Measurements from ENCODE around the gene LIMS1. TPM values are rescaled to one million over a fixed set of nuclear protein-coding genes. Genes with fewer than 3 reads are reported as not detected.
"Not testable (repeated sequence)": the region's sequence is repeated elsewhere in the genome, so short reads cannot be mapped to it uniquely, and the experiment has no call there.

Gene LIMS1
- total RNA-seq, 1 donor from 2014 or later: 494 TPM

DNA sequence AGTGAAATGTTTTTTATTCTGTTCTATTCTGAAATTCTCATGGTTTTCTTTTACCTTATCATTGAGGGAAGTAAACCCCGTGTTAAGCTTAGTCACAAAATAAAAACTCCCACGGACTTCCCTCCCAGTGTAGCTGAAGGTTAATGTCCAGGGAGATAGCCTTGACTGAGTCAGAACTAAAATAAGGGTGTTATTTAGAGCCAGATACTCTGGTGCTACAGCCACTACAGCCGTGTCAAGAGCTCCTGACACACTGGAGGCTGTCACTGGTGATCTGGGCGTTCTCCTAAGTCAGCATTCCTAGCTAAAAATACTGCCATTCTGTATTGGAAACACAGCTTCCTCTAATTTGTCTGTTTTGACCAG is 103.0 kb downstream of the LIMS1 start:
- DNase-seq: peak; percentile 96

DNA sequence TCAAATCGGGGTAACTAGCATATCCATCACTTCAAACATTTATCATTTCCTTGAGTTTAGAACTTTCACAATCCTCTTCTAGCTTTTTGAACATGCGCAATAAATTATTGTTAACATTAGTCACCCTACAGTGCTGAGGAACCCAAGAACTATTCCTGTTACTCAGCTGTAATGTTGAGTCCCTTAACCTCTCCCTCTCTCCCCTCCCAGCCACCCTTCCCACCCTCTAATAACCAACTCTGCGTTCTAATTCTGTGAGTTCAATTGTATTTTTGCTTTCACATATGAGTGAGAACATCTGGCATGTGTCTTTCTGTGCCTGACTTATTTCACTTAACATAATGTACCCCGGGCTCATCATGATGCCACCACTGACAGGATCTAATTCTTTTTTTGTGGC is 106.5 kb downstream of the LIMS1 start:
- peak; percentile 45 for DNase-seq

DNA sequence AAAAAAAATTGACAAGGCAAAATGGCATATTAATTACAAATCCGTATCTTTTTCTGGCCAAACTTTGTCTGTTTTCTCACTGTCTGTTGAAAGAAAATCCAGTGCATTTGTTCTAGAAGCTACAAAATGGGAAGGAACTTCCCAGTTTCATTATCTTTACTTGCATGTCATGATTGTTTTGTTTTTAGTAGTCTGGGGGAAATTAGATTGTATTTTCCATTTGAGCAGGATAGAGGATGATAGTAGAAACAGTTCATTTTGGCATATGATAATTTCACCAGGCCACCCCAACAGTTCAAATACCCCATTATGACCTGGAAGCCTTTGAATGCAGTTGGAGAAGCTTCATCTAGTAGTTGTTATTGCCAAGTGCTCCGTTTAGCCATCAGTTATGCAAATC is 107.5 kb downstream of the LIMS1 start:
- DNase-seq: no peak

DNA sequence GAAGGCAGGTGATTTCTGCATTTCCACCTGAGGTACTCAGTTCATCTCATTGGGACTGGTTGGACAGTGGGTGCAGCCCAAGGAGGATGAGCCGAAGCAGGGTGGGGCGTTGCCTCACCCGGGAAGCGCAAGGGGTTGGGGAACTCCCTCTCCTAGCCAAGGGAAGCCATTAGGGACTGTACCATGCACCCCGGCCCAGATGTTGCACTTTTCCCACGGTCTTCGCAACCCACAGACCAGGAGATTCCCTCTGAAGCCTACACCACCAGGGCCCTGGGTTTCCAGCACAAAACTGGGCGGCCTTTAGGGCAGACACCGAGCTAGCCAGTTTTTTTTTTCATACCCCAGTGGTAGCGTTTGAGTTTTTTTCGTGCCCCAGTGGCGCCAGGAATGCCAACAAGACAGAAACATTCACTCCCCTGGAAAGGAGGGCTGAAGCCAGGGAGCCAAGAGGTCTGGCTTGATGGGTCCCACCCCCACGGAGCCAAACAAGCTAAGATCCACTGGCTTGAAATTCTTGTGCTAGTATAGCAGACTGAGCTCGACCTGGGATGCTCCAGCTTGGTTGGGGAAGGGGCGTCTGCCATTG is 109.1 kb downstream of the LIMS1 start:
- DNase-seq: no peak

DNA sequence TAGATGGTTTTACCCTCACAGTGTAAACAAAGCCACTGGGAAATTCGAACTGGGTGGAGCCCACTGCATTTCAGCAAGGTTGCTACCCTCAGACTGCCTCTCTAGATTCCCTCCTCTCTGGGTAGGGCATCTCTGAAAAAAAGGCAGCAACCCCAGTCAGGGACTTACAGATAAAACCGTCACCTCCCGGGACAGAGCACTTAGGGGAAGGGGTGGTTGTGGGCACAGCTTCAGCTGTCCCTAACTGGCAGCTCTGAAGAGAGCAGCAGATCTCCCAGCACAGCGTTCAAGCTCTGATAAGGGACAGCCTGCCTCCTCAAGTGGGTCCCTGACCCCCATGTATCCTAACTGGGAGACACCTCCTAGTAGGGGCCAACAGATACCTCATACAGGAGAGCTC is 109.6 kb downstream of the LIMS1 start:
- not testable (repeated sequence) for DNase-seq

DNA sequence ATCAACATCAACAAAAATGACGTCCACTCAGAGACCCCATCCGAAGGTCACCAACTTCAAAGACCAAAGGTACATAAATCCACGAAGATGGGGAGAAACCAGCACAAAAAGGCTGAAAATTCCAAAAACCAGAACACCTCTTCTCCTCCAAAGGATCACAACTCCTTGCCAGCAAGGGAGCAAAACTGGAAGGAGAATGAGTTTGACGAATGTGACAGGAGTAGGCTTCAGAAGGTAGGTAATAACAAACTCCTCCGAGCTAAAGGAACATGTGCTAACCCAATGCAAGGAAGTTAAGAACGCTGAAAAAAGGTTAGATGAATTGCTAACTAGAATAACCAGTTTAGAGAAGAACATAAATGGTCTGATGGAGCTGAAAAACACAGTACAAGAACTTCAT is 110.2 kb downstream of the LIMS1 start:
- DNase-seq: not testable (repeated sequence)

DNA sequence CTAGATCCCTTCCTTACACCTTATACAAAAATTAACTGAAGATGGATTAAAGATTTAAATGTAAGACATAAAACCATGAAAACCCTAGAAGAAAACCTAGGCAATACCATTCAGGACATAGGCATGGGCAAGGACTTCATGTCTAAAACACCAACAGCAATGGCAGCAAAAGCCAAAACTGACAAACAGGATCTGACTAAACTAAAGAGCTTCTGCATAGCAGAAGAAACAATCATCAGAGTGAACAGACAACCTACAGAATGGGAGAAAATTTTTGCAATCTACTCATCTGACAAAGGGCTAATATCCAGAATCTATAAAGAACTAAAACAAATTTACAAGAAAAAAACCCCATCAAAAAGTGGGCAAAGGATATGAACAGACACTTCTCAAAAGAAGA is 114.5 kb downstream of the LIMS1 start:
- not testable (repeated sequence) for DNase-seq

DNA sequence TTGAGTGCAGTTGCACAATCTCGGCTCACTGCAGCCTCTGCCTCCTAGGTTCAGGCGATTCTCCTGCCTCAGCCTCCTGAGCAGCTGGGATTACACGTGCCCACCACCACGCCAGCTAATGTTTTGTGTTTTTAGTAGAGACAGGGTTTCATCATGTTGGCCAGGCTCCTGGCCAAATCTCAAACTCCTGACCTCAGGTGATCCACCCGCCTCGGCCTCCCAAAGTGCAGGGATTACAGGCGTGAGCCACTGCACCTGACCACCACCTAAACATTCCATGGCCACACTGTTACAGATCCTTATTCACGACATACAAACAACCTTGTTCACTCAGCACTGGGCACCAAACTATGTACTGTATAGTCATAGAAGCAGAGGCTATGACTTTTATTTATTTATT is 116.2 kb downstream of the LIMS1 start:
- not testable (repeated sequence) for DNase-seq

DNA sequence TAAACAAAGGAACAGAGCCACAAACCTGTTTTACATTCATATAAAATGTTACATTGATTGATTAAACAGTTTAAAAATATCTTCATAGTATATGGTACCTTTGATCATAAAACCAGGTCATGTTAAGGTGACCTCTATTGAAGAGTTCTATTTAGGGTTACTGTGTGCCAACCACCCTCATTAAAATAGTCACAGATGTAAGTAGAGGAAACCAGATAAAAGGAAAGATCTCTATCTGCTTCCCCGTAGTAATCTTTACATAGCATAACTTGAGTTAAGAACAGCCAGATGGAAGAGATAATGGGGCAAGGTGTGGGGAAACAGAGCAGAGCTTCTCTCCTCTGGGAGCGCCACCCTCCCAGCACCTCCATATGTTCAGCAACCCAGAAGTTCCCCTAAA is 117.2 kb downstream of the LIMS1 start:
- DNase-seq: not testable (repeated sequence)

DNA sequence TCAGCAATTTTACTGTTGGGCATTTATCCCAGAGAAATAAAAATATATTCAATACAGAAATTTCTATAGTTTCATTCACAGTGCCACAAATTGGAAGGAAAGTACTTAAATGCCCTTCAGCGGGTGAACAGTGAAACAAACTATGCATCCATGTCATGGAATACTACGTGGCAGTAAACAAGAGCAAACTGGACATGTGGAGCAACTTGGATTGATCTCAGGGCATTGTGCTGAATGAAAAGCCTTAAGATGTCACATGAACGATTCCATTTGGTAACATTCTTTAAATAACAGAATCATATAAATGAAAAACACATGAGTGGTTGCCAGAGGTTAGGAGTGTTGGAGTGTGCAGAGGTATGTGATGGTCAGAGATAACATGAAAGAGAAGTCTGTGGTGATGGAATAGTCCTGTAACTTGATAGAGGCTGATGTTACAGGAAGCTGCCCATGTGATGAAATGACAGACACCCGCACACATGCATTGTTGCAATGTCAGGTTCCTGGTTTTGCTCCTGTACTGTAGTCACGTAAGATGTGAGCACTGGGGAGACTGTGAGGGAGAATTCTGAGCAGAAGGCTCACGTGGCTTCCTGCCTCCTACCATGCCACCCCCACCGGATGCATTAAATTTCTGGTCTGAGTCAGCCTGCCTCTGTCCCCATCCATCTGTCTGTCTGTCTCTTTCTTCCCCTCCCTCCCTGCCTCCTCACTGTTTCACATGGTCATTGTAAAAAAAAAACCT is 118.1 kb downstream of the LIMS1 start:
- peak; percentile 83 for DNase-seq

DNA sequence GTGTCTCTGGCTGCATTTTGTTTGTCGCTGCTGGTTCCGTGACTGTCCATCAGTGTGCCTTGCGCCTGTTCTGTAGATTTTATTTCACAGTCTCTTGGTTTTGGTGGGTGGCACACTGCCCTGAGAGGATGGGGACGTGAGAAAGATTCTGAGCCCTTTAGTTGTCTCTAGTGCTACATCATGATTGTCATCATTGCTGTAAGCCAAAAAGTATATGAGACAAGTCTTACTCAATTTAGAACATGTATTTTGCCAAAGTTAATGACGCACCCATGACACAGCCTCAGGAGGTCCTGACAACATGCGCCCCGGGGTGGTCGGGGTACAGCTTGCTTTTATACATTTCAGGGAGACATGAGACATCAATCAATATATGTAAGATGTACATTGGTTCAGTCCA is 119.2 kb downstream of the LIMS1 start:
- not testable (repeated sequence) for DNase-seq

DNA sequence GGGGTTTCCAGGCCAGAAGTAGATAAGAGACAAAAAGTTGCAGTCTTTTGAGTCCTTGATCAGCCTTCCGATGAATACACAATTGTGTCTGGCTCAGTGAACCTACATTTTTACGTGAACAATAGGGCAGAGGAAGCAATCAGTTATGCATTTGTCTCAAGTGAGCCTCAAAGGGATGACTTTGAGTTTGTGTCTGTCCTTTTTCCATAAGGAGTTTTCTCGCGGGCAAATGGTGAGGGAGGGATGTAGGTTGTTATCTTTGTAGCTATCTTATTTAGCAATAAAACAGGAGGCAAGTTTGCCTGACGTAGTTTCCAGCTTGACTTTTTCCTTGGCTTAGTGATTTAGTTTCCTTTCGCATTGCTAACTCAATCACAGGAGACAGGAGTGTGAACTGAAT is 119.6 kb downstream of the LIMS1 start:
- DNase-seq: peak; percentile 70

DNA sequence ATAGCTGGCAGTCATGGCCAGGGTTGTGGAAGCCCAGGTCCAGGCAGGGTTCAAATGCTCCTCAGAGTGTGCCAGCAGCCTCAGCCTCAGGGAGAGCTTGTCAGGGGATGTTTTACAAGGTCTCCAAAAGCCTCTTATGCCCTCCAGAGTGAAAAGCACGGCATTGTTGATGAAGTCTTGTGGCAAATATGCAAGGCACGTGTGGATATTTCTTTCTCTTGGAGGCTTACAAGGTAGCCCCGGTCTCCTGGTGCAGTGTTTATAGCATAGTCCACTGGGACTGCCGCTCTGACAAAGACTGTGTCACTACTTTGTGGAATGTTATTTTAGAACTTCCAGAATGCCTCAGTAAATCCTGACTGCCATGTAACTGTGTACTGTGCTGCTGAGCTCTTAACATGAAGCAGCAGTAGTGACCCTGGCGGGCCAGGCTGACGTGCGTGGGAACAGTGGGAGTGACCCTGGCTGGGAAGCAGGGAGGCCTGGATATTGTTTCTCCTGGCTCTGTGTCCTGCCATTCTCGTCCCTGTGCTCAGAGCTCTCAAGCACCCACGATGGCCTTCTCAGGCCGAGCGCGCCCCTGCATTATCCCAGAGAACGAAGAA is 120.4 kb downstream of the LIMS1 start:
- DNase-seq: peak; percentile 84

DNA sequence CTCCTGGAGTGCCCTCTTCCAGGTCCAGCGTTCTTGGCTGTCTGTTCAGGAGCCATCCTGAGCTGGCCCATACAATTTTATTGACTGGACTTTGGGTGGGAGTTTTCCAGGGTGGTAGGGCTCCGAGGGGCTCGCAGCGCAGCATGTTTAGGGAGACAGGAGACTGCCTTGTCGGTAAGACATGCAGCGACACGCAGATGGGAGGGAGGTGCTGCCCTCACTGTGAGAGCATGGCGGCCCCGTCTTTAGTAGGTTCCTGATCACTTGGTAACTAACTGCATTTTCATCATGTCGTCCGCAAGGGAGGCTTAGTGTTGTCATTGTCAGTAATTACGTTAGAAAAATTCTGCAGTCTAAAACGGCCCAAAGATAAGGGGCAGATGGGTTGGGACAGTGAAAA is 121.0 kb downstream of the LIMS1 start:
- not testable (repeated sequence) for DNase-seq

DNA sequence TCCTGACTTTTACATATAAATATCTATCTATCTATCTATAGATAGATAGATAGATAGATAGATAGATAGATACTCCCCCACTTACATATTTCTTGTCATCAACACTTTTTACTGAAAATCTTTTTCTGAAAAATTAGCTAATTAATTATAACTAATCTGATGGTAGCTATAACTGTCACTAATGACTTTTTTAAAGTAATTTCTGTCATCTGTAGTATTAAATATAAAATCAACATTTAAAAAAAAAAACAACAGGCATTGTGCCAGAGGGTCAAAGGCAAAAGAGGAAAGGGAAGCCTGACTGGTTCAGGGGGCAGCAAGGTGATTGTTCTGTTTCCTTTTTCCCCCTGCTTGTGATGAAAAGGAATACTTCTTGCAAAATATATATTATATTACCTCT is 122.0 kb downstream of the LIMS1 start:
- peak; percentile 56 for DNase-seq

DNA sequence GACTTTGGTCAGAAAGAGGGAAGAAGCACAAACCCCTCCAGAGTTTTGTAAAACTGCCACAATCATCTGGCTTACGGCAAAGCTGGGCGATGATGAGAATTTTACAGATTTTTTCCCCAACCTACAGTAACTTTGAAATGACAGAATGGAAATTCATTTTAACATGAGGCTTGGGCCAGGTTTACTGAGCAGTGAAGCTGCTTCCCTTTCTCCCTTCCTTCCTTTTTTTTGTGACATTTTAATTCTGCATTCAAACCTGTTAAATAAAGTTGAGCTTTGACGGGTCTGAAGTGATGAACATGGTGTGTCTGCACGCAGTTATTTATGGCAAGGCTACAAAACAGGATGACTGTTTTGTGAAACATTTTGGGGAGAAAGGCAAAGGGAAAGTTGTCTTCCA is 123.2 kb downstream of the LIMS1 start:
- DNase-seq: not testable (repeated sequence)

DNA sequence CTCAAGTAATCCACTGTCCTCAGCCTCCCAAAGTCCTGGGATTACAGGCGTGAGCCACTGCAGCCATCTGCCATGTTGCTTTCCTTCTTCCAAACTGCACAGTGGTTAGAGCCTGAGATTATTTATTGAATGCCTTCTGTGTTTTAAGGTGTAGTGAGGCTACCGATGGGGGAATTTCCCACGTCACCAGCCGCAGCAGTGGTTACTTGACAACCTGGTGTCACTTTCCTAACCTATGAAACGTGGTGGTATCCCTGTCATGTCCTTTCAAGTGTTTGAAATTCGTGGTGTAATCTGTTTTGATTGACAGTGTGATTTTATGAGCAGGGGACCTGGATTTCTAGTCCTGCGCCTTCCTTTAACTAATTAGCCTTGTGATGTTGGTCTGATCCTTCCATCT is 124.3 kb downstream of the LIMS1 start:
- DNase-seq: not testable (repeated sequence)

DNA sequence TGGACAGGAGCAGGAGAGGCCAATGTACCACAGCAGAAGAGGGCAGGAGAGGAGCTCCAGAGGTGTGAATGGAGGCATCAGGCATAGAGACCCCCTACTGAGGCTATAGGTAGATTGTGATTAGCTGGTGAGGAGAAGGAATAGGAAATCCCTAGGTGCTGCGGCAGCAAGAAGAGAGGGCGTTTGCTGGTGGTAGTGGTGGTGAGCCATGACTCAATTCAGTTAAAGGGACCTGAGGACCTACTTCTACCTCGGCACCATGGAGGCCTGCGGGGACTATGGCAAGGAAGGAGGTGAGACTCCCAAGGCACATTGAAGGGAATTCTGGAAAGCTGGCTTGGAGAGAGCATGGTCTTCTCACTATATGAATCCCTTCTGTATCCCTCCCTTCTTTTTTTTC is 127.2 kb downstream of the LIMS1 start:
- DNase-seq: not testable (repeated sequence)

DNA sequence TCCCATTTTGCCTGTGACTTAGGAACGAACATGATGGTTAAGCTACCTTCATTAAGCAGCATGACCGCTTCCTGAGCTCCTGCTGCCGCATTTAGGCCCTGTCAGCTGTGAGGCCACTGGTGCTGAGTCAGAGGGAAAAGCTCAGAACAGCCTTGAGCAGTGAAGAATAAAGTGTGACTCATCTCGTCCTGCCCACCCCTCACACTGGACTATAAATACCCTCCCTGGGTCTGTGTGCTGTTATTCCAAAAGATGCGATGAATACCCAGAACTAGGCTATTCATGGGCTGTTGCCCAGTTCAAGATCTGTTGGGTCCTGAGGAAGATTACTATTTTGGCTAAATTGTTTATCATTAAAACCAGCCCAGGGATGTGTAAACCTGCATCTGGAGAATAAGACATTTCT is 127.9 kb downstream of the LIMS1 start:
- DNase-seq: peak; percentile 85

DNA sequence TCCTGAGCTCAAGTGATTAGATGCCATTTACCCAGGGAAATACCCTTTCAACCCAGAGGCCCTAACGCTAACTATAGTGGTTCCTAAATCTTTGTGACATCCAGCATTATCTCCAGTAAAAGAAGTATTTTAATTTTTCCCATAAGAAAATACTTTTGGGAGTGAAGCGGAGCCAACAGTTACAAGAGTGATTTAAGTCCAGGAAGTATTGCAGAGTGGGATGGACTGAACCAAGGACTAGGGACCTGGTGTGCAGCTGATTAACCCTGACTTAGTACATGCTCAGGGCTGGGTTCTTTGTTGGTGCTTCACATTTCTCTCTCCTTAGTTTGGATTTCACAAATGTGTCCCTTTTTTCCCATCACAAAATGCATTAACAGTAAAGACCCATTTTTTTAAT is 129.1 kb downstream of the LIMS1 start:
- not testable (repeated sequence) for DNase-seq

DNA sequence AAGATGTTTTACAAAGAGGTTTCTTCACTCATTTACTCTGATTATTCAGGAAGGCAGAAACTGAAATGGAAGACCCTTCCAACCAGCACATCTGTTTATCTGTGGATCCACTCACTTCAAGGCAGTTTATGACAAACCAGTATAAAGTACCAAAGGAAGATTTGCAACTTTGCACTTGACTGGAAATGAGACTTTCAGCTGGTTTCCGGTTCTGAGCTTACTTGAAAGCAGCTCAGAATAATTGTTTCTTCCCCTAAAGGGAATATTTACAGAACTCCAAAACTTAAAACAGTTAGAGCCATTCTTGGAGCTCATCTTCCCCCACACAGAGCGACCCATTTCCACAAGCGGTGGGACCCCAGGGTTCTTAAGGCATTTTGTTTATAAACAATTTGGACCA is 129.8 kb downstream of the LIMS1 start:
- DNase-seq: not testable (repeated sequence)

DNA sequence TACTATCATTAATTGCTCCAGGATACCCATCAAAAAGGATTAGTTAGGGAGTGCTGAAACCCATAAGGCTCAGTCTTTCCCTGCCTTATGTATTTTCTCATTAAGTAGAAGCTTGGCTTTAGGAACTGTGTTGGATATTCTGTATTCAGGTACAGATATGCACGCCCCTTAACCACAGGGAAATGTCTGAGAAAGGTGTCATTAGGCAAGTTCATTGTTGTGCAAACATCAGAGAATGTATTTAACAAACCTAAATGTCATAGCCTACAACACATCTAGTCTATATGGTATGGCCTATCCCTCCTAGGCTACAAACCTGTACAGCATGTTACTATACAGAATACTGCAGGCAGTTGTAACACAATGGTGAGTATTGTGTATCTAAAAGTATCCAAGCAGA is 130.7 kb downstream of the LIMS1 start:
- DNase-seq: not testable (repeated sequence)

DNA sequence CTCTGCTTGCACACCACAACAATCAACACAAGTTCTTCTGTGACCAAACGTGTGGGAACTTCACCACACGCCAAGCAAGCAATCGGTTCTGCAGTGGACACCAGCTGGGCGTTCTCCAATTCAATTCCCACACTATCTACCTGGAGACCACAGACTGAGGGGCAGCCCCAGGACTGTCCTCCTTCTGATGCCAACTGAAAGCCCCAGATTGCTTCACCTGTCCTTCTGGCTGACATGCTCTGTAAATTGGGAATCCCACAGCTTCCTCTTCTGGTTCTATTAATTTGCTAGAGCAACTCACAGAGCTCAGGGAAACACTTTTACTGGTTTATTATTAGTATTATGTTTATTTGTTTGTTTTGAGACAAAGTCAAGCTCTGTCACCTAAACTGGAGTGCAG is 131.7 kb downstream of the LIMS1 start:
- DNase-seq: not testable (repeated sequence)

DNA sequence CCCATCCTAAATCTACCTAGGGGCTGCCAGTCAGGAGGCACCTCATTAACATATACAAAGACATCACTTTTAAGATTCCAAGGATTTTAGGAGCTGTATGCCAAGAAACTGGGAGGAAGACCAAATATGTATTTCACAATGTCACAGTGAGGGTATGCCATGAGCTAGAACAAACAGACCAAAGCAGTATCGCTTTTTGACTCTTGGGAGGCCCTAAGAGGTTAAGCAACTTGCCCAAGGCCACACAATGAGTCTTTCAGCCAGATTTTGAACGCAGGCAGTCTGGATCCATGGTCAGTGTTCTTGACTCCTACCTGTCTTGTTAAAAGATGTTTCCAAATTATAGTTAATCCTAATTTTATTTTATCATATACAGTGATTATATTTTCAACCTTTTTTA is 132.9 kb downstream of the LIMS1 start:
- DNase-seq: not testable (repeated sequence)
